Spleen (tissue), 11 donors: ENCODE measurements around the gene PCCA. TPM values are rescaled to one million over a fixed set of nuclear protein-coding genes. Genes with fewer than 3 reads are reported as not detected.
"Not testable (repeated sequence)": the region's sequence is repeated elsewhere in the genome, so short reads cannot be mapped to it uniquely, and the experiment has no call there.

Experiments used
- DNase-seq: peaks from one replicate; pipeline ENCODE4 v3.0.0-alpha.2; 2020
- H3K27ac ChIP-seq, 8 donors: fragments of 200-600 bp; sonication (generic) in 7 of 8; 1 replicate in 4 of 8; 2 replicates in 4 of 8; pipeline versions ENCODE4 v1.5.0 to v1.8.0; 2016 to 2021; ENCODE audit warnings: inconsistent platforms in 4 of 8, mild to moderate bottlenecking in 4 of 8, moderate library complexity in 1 of 8
- H3K27me3 ChIP-seq, 7 donors: fragments of 200-600 bp; sonication (generic) in 6 of 7; replicated peaks in 1 of 7; 1 replicate in 4 of 7; 2 replicates in 3 of 7; pipeline versions ENCODE4 v1.5.0 to v1.8.0; 2016 to 2021; ENCODE audit warnings: inconsistent platforms in 3 of 7, mild to moderate bottlenecking in 1 of 7
- H3K36me3 ChIP-seq, 6 donors: fragments of 200-600 bp; sonication (generic) in 5 of 6; 1 replicate in 4 of 6; 2 replicates in 2 of 6; pipeline versions ENCODE4 v1.5.0 to v1.8.0; 2016 to 2021; ENCODE audit warnings: inconsistent platforms in 2 of 6
- H3K4me1 ChIP-seq, 6 donors: fragments of 200-600 bp; sonication (generic) in 5 of 6; 1 replicate in 3 of 6; 2 replicates in 3 of 6; pipeline versions ENCODE4 v1.5.0 to v1.8.0; 2016 to 2021; ENCODE audit warnings: inconsistent platforms in 3 of 6
- H3K4me3 ChIP-seq, 8 donors: fragments of 200-600 bp; sonication (generic) in 7 of 8; 1 replicate in 4 of 8; 2 replicates in 4 of 8; pipeline versions ENCODE4 v1.5.0 to v1.8.0; 2016 to 2021; ENCODE audit warnings: inconsistent platforms in 4 of 8, mild to moderate bottlenecking in 4 of 8, moderate library complexity in 2 of 8
- H3K9me3 ChIP-seq, 8 donors: fragments of 200-600 bp; sonication (generic) in 7 of 8; 1 replicate in 4 of 8; 2 replicates in 4 of 8; pipeline versions ENCODE4 v1.5.0 to v1.8.0; 2016 to 2021; ENCODE audit warnings: inconsistent platforms in 4 of 8
- POLR2A ChIP-seq, 3 donors: fragments of 450-650 bp; IDR thresholded peaks; one replicate each; pipeline ENCODE4 v1.5.1; 2017; ENCODE audit warnings: antibody characterized with exemption in 3 of 3, mild to moderate bottlenecking in 1 of 3
- POLR2AphosphoS5 ChIP-seq, 3 donors: sonication (generic); formaldehyde crosslinking; IDR thresholded peaks; one replicate each; pipeline ENCODE4 v1.5.1; 2017; ENCODE audit warnings: antibody characterized with exemption in 3 of 3
- WGBS, 5 donors: extraction: QIAGEN DNeasy Blood & Tissue Kit in 3 of 5; methylation state at CpG; one replicate each; pipeline versions ENCODE4 v1.1.5 to v1.1.7; 2013 to 2018; 5-methylcytosine and 5-hydroxymethylcytosine counted together
- intact Hi-C: fragments of 100-400 bp; cut with DNase I; formaldehyde crosslinking; loops from one replicate; pipeline ENCODE4 v1.15.0; 2023; ENCODE audit warnings: low total_unique reads
- polyA plus RNA-seq, 3 donors: library from polyadenylated mRNA; stranded (reverse); fragments of 200-250 nt; gene quantifications; one replicate each; pipeline ENCODE4 v1.2.1, GENCODE V29; 2013
- small RNA-seq, 4 donors: library from RNA; depleted of rRNA; stranded (forward); fragments of <200 nt; gene quantifications; one replicate each; pipeline ENCODE3, GENCODE V24; 2016
- total RNA-seq, 7 donors: library from RNA; depleted of rRNA in 3 of 7; stranded (reverse); fragments of >200 nt in 3 of 7; fragmentation: NEBNext Ultra II Directional in 4 of 7; extraction: Animal tissue kit (Norgen Biotek cat#: 25700) in 4 of 7; gene quantifications; one replicate each; pipeline versions ENCODE4 v1.1.0 to v1.2.1, GENCODE V29; 2016 to 2021
- TF ChIP-seq, protein P1 (sequence below), 11 experiments: fragments of 200-600 bp in 7 of 11; fragments of 450-650 bp in 4 of 11; sonication (generic) in 4 of 11; IDR thresholded peaks in 8 of 11; conservative IDR thresholded peaks in 3 of 11; 1 replicate in 7 of 11; 2 replicates in 4 of 11; pipeline versions ENCODE4 v1.4.0 to v1.8.0; 2016 to 2021; ENCODE audit warnings: antibody characterized with exemption in 11 of 11, inconsistent platforms in 4 of 11, mild to moderate bottlenecking in 1 of 11
- donor health status: healthy with polysubstance abuse.
- donor health status: DM: no; HTN: no; CAD: no; lungs with moderate emphysema.
- donor health status: DM: no; HTN: no; CAD: no.
- donor health status: Bipolar disorder and iron deficiency.
- donor health status: healthy.
- donor health status: DM: no; HTN: no; CAD: no.
- donor health status: DM: yes; HTN: yes; CAD: no.

PCCA gene
- total and polyA plus RNA-seq, 10 donors = 9.3 to 54.9 (median 43.9) TPM

DNA sequence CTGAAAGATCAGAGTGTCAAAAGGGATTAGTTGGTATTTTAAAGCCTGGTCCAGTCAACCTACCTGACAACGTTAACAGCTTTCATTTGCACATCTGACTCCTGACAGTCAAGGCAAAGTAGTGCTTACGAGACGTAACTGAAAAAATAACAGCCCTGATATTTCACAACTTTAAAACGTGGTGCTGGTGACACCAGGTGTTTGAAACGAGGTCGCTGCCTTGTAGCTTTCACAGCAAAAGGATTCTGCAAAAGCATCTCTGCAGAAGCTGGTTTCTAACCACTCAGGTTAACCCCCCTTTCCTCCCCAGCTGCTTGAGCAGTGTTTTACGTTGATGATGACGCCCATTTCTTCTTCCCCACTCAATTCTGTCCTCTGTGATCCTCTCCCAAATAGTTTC is 476.4 kb downstream of the PCCA start:
- intact Hi-C loops = no loop called here
- no peak overlapping the region for H3K4me3 ChIP-seq
- H3K4me1 ChIP-seq = no peaks in the 10 kb centered on the region
- H3K36me3 ChIP-seq = peaks cover 0 to 14% (median 0%) of the 10 kb centered on the region in 6 donors
- TF ChIP-seq POLR2AphosphoS5 (IDR thresholded peaks at IDR 0.05) (no peak), POLR2A (IDR thresholded peaks at IDR 0.05) (no peak)
- TF ChIP-seq, protein P1, sequence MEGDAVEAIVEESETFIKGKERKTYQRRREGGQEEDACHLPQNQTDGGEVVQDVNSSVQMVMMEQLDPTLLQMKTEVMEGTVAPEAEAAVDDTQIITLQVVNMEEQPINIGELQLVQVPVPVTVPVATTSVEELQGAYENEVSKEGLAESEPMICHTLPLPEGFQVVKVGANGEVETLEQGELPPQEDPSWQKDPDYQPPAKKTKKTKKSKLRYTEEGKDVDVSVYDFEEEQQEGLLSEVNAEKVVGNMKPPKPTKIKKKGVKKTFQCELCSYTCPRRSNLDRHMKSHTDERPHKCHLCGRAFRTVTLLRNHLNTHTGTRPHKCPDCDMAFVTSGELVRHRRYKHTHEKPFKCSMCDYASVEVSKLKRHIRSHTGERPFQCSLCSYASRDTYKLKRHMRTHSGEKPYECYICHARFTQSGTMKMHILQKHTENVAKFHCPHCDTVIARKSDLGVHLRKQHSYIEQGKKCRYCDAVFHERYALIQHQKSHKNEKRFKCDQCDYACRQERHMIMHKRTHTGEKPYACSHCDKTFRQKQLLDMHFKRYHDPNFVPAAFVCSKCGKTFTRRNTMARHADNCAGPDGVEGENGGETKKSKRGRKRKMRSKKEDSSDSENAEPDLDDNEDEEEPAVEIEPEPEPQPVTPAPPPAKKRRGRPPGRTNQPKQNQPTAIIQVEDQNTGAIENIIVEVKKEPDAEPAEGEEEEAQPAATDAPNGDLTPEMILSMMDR (IDR thresholded peaks at IDR 0.05 in 8 of 11, conservative IDR thresholded peaks at IDR 0.05 in 3 of 11) = no peak
- WGBS, 5 donors = 59 to 68% (median 64%) methylated on average over 8 of the region's 8 CpGs
- DNase-seq = no peak
- H3K27me3 ChIP-seq = no peaks in the 10 kb centered on the region
- peaks cover 0 to 11% (median 0%) of the 10 kb centered on the region in 8 donors for H3K9me3 ChIP-seq
- H3K27ac ChIP-seq = no peak overlapping the region

DNA sequence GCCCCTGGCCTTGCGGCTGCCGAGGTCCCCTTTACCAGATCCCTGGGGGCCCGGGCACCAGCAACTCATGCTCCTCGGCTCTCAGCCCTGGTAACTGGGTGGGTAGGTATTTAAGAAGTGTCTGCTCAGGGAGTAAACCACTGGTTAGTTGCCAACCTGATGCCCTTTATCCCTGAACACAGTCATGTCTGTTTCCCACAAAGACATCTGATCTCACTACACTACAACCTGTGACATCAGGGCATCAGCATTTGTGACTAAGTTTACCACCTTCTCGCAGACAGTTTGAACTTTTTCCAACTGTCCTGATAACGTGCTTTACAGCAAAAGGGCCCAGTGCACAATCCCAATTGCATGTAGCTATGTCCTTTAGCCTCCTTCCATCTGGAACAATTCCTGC is 477.6 kb downstream of the PCCA start:
- no peaks in the 10 kb centered on the region for H3K4me1 ChIP-seq
- H3K9me3 ChIP-seq = peaks cover 0 to 11% (median 0%) of the 10 kb centered on the region in 8 donors
- no peak overlapping the region for H3K27ac ChIP-seq
- intact Hi-C loops = no loop called here
- WGBS, 5 donors = 92 to 95% (median 94%) methylated on average over 5 to 6 of the region's 6 CpGs
- DNase-seq = no peak
- H3K27me3 ChIP-seq = no peaks in the 10 kb centered on the region
- peaks cover 0 to 14% (median 0%) of the 10 kb centered on the region in 6 donors for H3K36me3 ChIP-seq
- no peak overlapping the region for H3K4me3 ChIP-seq
- TF ChIP-seq, protein P1 (IDR thresholded peaks at IDR 0.05 in 8 of 11, conservative IDR thresholded peaks at IDR 0.05 in 3 of 11) = no peak

DNA sequence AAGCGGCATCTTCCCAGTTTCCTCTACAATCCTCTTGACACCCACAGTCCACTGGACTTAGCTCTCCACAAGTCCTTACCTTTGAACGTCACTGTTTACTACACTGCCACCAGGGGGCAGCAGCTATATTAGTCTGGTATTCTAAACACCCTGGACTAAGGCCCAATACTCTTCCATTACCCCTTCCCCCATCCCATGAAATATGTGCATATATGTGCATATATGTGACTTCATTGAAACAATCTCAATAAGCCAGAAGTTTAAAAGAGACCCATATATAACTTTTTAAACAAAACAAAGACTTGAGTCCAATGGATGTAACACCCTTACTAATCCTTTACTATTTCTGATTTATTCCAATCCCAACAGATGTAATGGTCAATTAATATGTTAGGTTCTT is 484.2 kb downstream of the PCCA start:
- TF ChIP-seq POLR2A (IDR thresholded peaks at IDR 0.05) (no peak), POLR2AphosphoS5 (IDR thresholded peaks at IDR 0.05) (no peak)
- TF ChIP-seq, protein P1 (IDR thresholded peaks at IDR 0.05 in 8 of 11, conservative IDR thresholded peaks at IDR 0.05 in 3 of 11) = peak; percentile 43 to 81 (median 67)
- no peaks in the 10 kb centered on the region for H3K4me1 ChIP-seq
- WGBS, 5 donors = 29 to 44% (median 33%) methylated on average over 2 of the region's 2 CpGs
- no peak overlapping the region for H3K4me3 ChIP-seq
- H3K27me3 ChIP-seq = no peaks in the 10 kb centered on the region
- DNase-seq = no peak
- no peak overlapping the region for H3K27ac ChIP-seq
- H3K36me3 ChIP-seq = peaks cover 0 to 3% (median 0%) of the 10 kb centered on the region in 6 donors
- intact Hi-C loops = loop anchor here (5.0 kb wide), 1 partner anchor 554 kb away; no protein-coding TSS in a partner anchor
- H3K9me3 ChIP-seq = no peaks in the 10 kb centered on the region

DNA sequence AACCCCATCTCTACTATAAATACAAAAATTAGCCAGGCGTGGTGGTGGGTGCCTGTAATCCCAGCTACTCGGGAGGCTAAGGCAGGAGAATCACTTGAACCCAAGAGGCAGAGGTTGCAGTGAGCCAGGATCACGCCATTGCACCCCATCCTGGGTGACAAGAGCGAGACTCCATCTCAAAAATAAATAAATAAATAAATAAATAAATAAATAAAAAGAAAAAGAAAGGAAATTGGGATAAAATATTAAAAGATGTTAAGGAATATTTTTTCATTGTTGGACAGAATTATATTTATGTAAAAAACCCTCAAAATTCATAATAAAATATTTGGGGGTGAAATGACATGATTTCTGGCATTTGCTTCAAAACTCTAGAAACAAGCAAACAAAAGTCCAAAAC is 488.3 kb downstream of the PCCA start:
- intact Hi-C loops, H3K9me3 ChIP-seq, H3K27ac ChIP-seq, H3K27me3 ChIP-seq, DNase-seq, H3K4me1 ChIP-seq, H3K4me3 ChIP-seq: not testable (repeated sequence)
- H3K36me3 ChIP-seq = peaks cover 0 to 44% (median 0%) of the 10 kb centered on the region in 6 donors
- WGBS, 5 donors = 94 to 96% (median 96%) methylated on average over 4 of the region's 4 CpGs

Small RNAs within 50 kb of the gene (small RNA-seq; reads per million reads assigned to genes)
- gene AL356575.1 = 0 reads per million in 4 donors

Other genes with a start within 250 kb of the PCCA start
- gene ZIC5, start 117.3 kb upstream of the PCCA start, total RNA-seq = not detected
- not detected for gene ZIC5, start 117.3 kb upstream of the PCCA start, polyA plus RNA-seq
- gene ZIC2, start 107.3 kb upstream of the PCCA start, total RNA-seq = not detected
- not detected for gene ZIC2, start 107.3 kb upstream of the PCCA start, polyA plus RNA-seq